Right ventricle myocardium inferior (tissue), 1 donor: Measurements from ENCODE around the gene NEUROG3. TPM values are rescaled to one million over a fixed set of nuclear protein-coding genes. Genes with fewer than 3 reads are reported as not detected.
"Not testable (repeated sequence)": the region's sequence is repeated elsewhere in the genome, so short reads cannot be mapped to it uniquely, and the experiment has no call there.

Experiments
- ATAC-seq: fragments of 200-7000 bp; cut with Tn5 transposase; one replicate; pipeline ENCODE4 v1.9.1; 2020; ENCODE audit warnings: mild to moderate bottlenecking, moderate library complexity
- DNase-seq: peaks from one replicate; pipeline ENCODE4 v3.0.0; 2021; ENCODE audit errors: missing footprints
- intact Hi-C: fragments of 100-400 bp; cut with DNase I; formaldehyde crosslinking; loops from one replicate; pipeline ENCODE4 v1.11.0; 2022
- total RNA-seq: library from RNA; stranded (reverse); fragmentation: NEBNext Ultra II Directional; extraction: Animal tissue kit (Norgen Biotek cat#: 25700); gene quantifications from one replicate; pipeline ENCODE4 v1.2.1, GENCODE V29; 2021
- donor health status: DM: no; HTN: yes; CAD: no; lungs with severe emphysema.

Gene NEUROG3
- total RNA-seq, 1 donor from 2014 or later = not detected

- DNase-seq = no peak
- intact Hi-C loops = no loop called here
- no peak for ATAC-seq
Measured at GRCh38 chr10:69574571-69574978, 1.4 kb upstream of the NEUROG3 start.

GRCh38 chr10:69572159-69573055, 815 bp downstream of the NEUROG3 start:
- DNase-seq (no peak), ATAC-seq (no peak)
- intact Hi-C loops = no loop called here

- intact Hi-C loops = no loop called here
- no peak for ATAC-seq
- DNase-seq = no peak
Measured at GRCh38 chr10:69571618-69572158, 1.5 kb downstream of the NEUROG3 start.

- DNase-seq (no peak), ATAC-seq (no peak)
- intact Hi-C loops = no loop called here
Measured at GRCh38 chr10:69570050-69570816, 3.0 kb downstream of the NEUROG3 start.

- ATAC-seq (no peak), DNase-seq (no peak)
- intact Hi-C loops = no loop called here
Measured at GRCh38 chr10:69569396-69569934, 3.8 kb downstream of the NEUROG3 start.

GRCh38 chr10:69568472-69569395, 4.5 kb downstream of the NEUROG3 start:
- intact Hi-C loops = no loop called here
- ATAC-seq = no peak

GRCh38 chr10:69567920-69568319, 5.3 kb downstream of the NEUROG3 start:
- intact Hi-C loops = no loop called here
- DNase-seq (no peak), ATAC-seq (no peak)

More at GRCh38 chr10:69568472-69569395, 4.5 kb downstream of the NEUROG3 start:
- DNase-seq = no peak

- ATAC-seq (no peak), DNase-seq (no peak)
- intact Hi-C loops = no loop called here
Measured at GRCh38 chr10:69562731-69563254, 10.4 kb downstream of the NEUROG3 start.

GRCh38 chr10:69559525-69559924, 13.7 kb downstream of the NEUROG3 start:
- DNase-seq (no peak), ATAC-seq (no peak)
- intact Hi-C loops = no loop called here

GRCh38 chr10:69558559-69558958, 14.7 kb downstream of the NEUROG3 start:
- ATAC-seq (no peak), DNase-seq (no peak)
- intact Hi-C loops = no loop called here

GRCh38 chr10:69554611-69555010, 18.6 kb downstream of the NEUROG3 start:
- DNase-seq (no peak), ATAC-seq (no peak)
- intact Hi-C loops = no loop called here

- intact Hi-C loops = no loop called here
- DNase-seq = no peak
- ATAC-seq = no peak
Measured at GRCh38 chr10:69553328-69553727, 19.9 kb downstream of the NEUROG3 start.

GRCh38 chr10:69552268-69552667, 21.0 kb downstream of the NEUROG3 start:
- intact Hi-C loops = no loop called here
- DNase-seq (no peak), ATAC-seq (no peak)

- DNase-seq (no peak), ATAC-seq (no peak)
- intact Hi-C loops = no loop called here
Measured at GRCh38 chr10:69549959-69550358, 23.3 kb downstream of the NEUROG3 start.

- ATAC-seq (no peak), DNase-seq (no peak)
- intact Hi-C loops = no loop called here
Measured at GRCh38 chr10:69541463-69541862, 31.8 kb downstream of the NEUROG3 start.

- no peak for DNase-seq
- intact Hi-C loops = no loop called here
- ATAC-seq = no peak
Measured at GRCh38 chr10:69538461-69538860, 34.8 kb downstream of the NEUROG3 start.

GRCh38 chr10:69537449-69537848, 35.8 kb downstream of the NEUROG3 start:
- no peak for ATAC-seq
- DNase-seq = no peak
- intact Hi-C loops = no loop called here

- ATAC-seq, intact Hi-C loops: not testable (repeated sequence)
Measured at GRCh38 chr10:69536521-69536920, 36.7 kb downstream of the NEUROG3 start.

More at GRCh38 chr10:69536521-69536920, 36.7 kb downstream of the NEUROG3 start:
- DNase-seq = not testable (repeated sequence)
